KG1 (cell line): ENCODE results near the gene ZNF699.

Experiments
- DNase-seq: peaks from one replicate; lab custom pipeline; 2025; lab: John Stamatoyannopoulos, UW

The ZNF699 gene

GRCh38 chr19:9283485-9283884 lies 26.2 kb downstream of the ZNF699 start:
- peak; percentile 37 for DNase-seq

- no peak for DNase-seq
Measured at GRCh38 chr19:9251236-9251635, 58.4 kb downstream of the ZNF699 start.

- DNase-seq: no peak
Measured at GRCh38 chr19:9250630-9251029, 59.0 kb downstream of the ZNF699 start, which contains the start of gene OR7E24. OR7E24 (plus strand) TSS chr19:9250930; CDS start chr19:9251044, 114 bp downstream.
